Measurements from ENCODE around the gene KCNA3. TPM values are rescaled to one million over a fixed set of nuclear protein-coding genes. Genes with fewer than 3 reads are reported as not detected.

Gene KCNA3
- total and polyA plus RNA-seq, 8 donors, result 0.73 to 11.9 (median 3.3) TPM; not detected in 4

DNA sequence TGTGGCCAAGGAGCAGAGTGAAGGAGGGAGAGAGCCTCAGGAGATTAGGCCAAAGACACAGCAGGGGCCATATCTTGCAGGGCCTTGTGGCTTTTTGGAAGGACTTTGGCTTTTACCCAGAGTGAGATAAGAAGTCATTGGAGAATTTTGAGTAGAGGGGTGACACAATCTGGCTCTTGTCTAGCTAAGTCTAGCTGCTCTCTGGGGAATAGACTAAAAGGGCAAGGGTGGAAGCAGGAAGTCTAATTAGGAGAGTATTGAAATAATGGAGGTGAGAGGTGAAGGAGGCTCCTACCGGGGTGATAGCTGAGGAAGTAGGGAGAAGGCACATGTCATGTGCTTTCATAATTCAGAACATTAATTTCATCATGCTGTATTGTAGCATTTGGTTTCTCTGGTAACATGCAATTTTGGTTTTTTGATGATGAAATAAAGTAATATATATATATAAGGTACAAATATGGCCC lies 34.3 kb upstream of the KCNA3 start:
- DNase-seq, result no peak
- Histone ChIP-seq H3K9me3 (no peaks in the 10 kb centered on the region), H3K27me3 (peaks cover 0 to under 1% (median 0%) of the 10 kb centered on the region in 3 donors), H3K4me1 (no peaks in the 10 kb centered on the region), H3K27ac (no peak overlapping the region), H3K4me3 (no peak overlapping the region), H3K36me3 (no peaks in the 10 kb centered on the region)
- no peak for TF ChIP-seq EP300 (IDR thresholded peaks at IDR 0.05)
- 50 to 73% (median 63%) methylated on average over 1 of the region's 1 CpG for WGBS, 5 donors
- intact Hi-C loops (cut with DNase I; ENCODE audit: low total_unique reads), result no loop called here

- Histone ChIP-seq H3K9me3 (no peaks in the 10 kb centered on the region), H3K27ac (no peak overlapping the region), H3K4me1 (no peaks in the 10 kb centered on the region), H3K27me3 (no peaks in the 10 kb centered on the region), H3K4me3 (no peak overlapping the region), H3K36me3 (no peaks in the 10 kb centered on the region)
- no peak for DNase-seq
- intact Hi-C loops (cut with DNase I; ENCODE audit: low total_unique reads), result no loop called here
- whole genome bisulfite sequencing, 5 donors, result 78 to 89% (median 84%) methylated on average over 2 of the region's 2 CpGs
- TF ChIP-seq, protein P1, sequence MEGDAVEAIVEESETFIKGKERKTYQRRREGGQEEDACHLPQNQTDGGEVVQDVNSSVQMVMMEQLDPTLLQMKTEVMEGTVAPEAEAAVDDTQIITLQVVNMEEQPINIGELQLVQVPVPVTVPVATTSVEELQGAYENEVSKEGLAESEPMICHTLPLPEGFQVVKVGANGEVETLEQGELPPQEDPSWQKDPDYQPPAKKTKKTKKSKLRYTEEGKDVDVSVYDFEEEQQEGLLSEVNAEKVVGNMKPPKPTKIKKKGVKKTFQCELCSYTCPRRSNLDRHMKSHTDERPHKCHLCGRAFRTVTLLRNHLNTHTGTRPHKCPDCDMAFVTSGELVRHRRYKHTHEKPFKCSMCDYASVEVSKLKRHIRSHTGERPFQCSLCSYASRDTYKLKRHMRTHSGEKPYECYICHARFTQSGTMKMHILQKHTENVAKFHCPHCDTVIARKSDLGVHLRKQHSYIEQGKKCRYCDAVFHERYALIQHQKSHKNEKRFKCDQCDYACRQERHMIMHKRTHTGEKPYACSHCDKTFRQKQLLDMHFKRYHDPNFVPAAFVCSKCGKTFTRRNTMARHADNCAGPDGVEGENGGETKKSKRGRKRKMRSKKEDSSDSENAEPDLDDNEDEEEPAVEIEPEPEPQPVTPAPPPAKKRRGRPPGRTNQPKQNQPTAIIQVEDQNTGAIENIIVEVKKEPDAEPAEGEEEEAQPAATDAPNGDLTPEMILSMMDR (IDR thresholded peaks at IDR 0.05), result no peak
- TF ChIP-seq EP300 (IDR thresholded peaks at IDR 0.05), result no peak
- no peak for TF ChIP-seq POLR2AphosphoS5 (IDR thresholded peaks at IDR 0.05)
- TF ChIP-seq POLR2A (IDR thresholded peaks at IDR 0.05), result no peak
Observed at GRCh38 chr1:110707232-110707631, 32.5 kb upstream of the KCNA3 start.

- WGBS, 5 donors, result 60 to 84% (median 69%) methylated on average over 1 of the region's 1 CpG
- TF ChIP-seq EP300 (IDR thresholded peaks at IDR 0.05), result no peak
- TF ChIP-seq, protein P1 (IDR thresholded peaks at IDR 0.05), result no peak
- no peak for TF ChIP-seq POLR2A (IDR thresholded peaks at IDR 0.05)
- TF ChIP-seq POLR2AphosphoS5 (IDR thresholded peaks at IDR 0.05), result no peak
- intact Hi-C loops (cut with DNase I; ENCODE audit: low total_unique reads), result no loop called here
- no peaks in the 10 kb centered on the region for H3K9me3 ChIP-seq
- no peaks in the 10 kb centered on the region for H3K36me3 ChIP-seq
- no peak overlapping the region for H3K27ac ChIP-seq
- no peaks in the 10 kb centered on the region for H3K27me3 ChIP-seq
- no peaks in the 10 kb centered on the region for H3K4me1 ChIP-seq
- no peak for DNase-seq
- H3K4me3 ChIP-seq, result no peak overlapping the region
Observed at GRCh38 chr1:110706621-110707020, 31.9 kb upstream of the KCNA3 start.

GRCh38 chr1:110702260-110702659 lies 27.5 kb upstream of the KCNA3 start:
- H3K27ac ChIP-seq, result no peak overlapping the region
- DNase-seq, result no peak
- H3K4me1 ChIP-seq, result no peaks in the 10 kb centered on the region
- H3K9me3 ChIP-seq, result no peaks in the 10 kb centered on the region
- WGBS, 5 donors, result 57 to 74% (median 68%) methylated on average over 1 of the region's 1 CpG
- H3K27me3 ChIP-seq, result no peaks in the 10 kb centered on the region
- intact Hi-C loops (cut with DNase I; ENCODE audit: low total_unique reads), result no loop called here
- no peaks in the 10 kb centered on the region for H3K36me3 ChIP-seq
- no peak overlapping the region for H3K4me3 ChIP-seq
- TF ChIP-seq, protein P1 (IDR thresholded peaks at IDR 0.05), result no peak
- TF ChIP-seq POLR2AphosphoS5 (IDR thresholded peaks at IDR 0.05), result no peak
- TF ChIP-seq POLR2A (IDR thresholded peaks at IDR 0.05), result no peak
- no peak for TF ChIP-seq EP300 (IDR thresholded peaks at IDR 0.05)

DNA sequence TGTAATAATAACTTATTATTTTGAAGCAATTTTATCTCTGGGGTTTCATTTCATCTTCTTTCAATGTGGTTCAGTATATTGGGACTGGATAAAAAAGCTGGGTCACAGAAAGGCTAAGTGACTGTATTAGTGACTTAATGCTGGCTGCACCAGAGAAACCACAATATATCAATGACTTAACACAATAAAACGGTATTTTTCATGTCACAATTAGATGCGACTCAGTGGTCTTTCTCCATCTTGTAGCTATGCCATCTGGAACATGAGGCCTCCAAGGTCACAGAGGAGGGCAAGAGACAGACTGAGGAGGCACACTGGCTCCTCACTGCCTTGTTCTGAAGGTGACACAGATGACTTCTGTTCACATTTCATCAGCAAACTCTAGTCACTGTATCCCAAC lies 26.0 kb upstream of the KCNA3 start:
- H3K4me1 ChIP-seq, result no peaks in the 10 kb centered on the region
- no peaks in the 10 kb centered on the region for H3K36me3 ChIP-seq
- H3K4me3 ChIP-seq, result no peak overlapping the region
- no peak for DNase-seq
- 71 to 85% (median 80%) methylated on average over 2 of the region's 2 CpGs for WGBS, 5 donors
- no peak overlapping the region for H3K27ac ChIP-seq
- H3K27me3 ChIP-seq, result no peaks in the 10 kb centered on the region
- TF ChIP-seq POLR2AphosphoS5 (IDR thresholded peaks at IDR 0.05) (no peak), POLR2A (IDR thresholded peaks at IDR 0.05) (no peak), EP300 (IDR thresholded peaks at IDR 0.05) (no peak)
- TF ChIP-seq, protein P1 (IDR thresholded peaks at IDR 0.05), result no peak
- intact Hi-C loops (cut with DNase I; ENCODE audit: low total_unique reads), result no loop called here
- no peaks in the 10 kb centered on the region for H3K9me3 ChIP-seq

Data from stomach (tissue), 9 donors.